HS-27A (cell line): ENCODE data around the gene MED1.

Experiments used
- DNase-seq: peaks from one replicate; pipeline ENCODE4 v3.0.0-alpha.2; 2012; ENCODE audit warnings: low read depth, missing footprints

Gene MED1

GRCh38 chr17:39364236-39365025, 86.6 kb downstream of the MED1 start:
- DNase-seq, result no peak

- no peak for DNase-seq
Observed at GRCh38 chr17:39361064-39361463, 90.0 kb downstream of the MED1 start.

GRCh38 chr17:39360537-39360936, 90.5 kb downstream of the MED1 start:
- no peak for DNase-seq

GRCh38 chr17:39359994-39360393, 91.1 kb downstream of the MED1 start:
- no peak for DNase-seq

GRCh38 chr17:39357986-39358385, 93.1 kb downstream of the MED1 start:
- DNase-seq, result no peak

GRCh38 chr17:39357488-39357887, 93.6 kb downstream of the MED1 start:
- no peak for DNase-seq
